HepG2 (cell line): ENCODE data around the gene CR1. TPM values are rescaled to one million over a fixed set of nuclear protein-coding genes. Genes with fewer than 3 reads are reported as not detected.

Experiments
- ATAC-seq: fragments of 200-7000 bp; cut with Tn5 transposase; 3 replicates; pipeline ENCODE4 v1.9.1; 2020; ENCODE audit warnings: mild to moderate bottlenecking, moderate library complexity
- BruUV-seq: library from RNA; stranded (reverse); fragments of 400-500 nt; replicated peaks from 2 replicates; lab custom pipeline; 2021; lab: Mats Ljungman, UMichigan
- CTCF ChIA-PET: fragments of 300-600 bp; formaldehyde crosslinking; extraction: SDS; loops from one replicate; lab custom pipeline; 2021; ENCODE audit warnings: low total read pairs, inconsistent platforms, low intra/inter-chr PET ratio; lab: Yijun Ruan, JAX
- POLR2A ChIA-PET: fragments of 350-600 bp; sonication (Branson Sonifier 250); formaldehyde crosslinking; loops from one replicate; lab custom pipeline; 2020; ENCODE audit warnings: antibody characterized with exemption, inconsistent platforms; lab: Yijun Ruan, JAX
- DNase-seq: peaks from one replicate; pipeline ENCODE4 v3.0.0-alpha.2; 2015; ENCODE audit warnings: low spot score
- FAIRE-seq: peaks from 3 replicates; lab custom pipeline; 2011; peaks lifted over from hg19 to GRCh38; lab: Jason Lieb, UNC
- H2AFZ ChIP-seq: one replicate; pipeline ENCODE4 v1.6.1; 2011; ENCODE audit warnings: low read length, inconsistent platforms
- H3K27ac ChIP-seq: fragments of 300-600 bp; 3 replicates; pipeline ENCODE4 v1.8.0; 2011; ENCODE audit warnings: mixed run types, mild to moderate bottlenecking, mixed read lengths, low read length, inconsistent platforms; ENCODE audit not compliant: insufficient read depth; ENCODE audit errors: extremely low read length
- H3K27me3 ChIP-seq, 2 experiments: fragments of 200-600 bp in 1 of 2; 2 replicates in 1 of 2; 3 replicates in 1 of 2; pipeline versions ENCODE4 v1.6.0 to v1.8.0; 2011; ENCODE audit warnings: low read length in 2 of 2, mild to moderate bottlenecking in 2 of 2, moderate library complexity in 2 of 2, inconsistent platforms in 1 of 2; ENCODE audit not compliant: insufficient read depth in 2 of 2, control insufficient read depth in 1 of 2
- H3K36me3 ChIP-seq, 2 experiments: fragments of 200-600 bp in 1 of 2; replicated peaks in 1 of 2; 2 replicates in 1 of 2; 3 replicates in 1 of 2; pipeline versions ENCODE4 v1.5.1 to v1.8.0; 2011; ENCODE audit warnings: low read length in 2 of 2, inconsistent platforms in 1 of 2; ENCODE audit not compliant: insufficient read depth in 2 of 2, control insufficient read depth in 1 of 2
- H3K4me1 ChIP-seq: 2 replicates; pipeline ENCODE4 v1.5.1; 2012; ENCODE audit warnings: low read length, inconsistent platforms; ENCODE audit not compliant: insufficient read depth
- H3K4me2 ChIP-seq: 2 replicates; pipeline ENCODE4 v1.6.0; 2011; ENCODE audit warnings: low read depth, low read length, inconsistent platforms
- H3K4me3 ChIP-seq, 3 experiments: fragments of 200-600 bp in 1 of 3; sonication (generic), shearing (Covaris generic) in 1 of 3; replicated peaks in 1 of 3; 2 replicates each; pipeline ENCODE4 v1.5.1; 2011 to 2016; ENCODE audit warnings: low read length in 3 of 3, inconsistent platforms in 2 of 3, low read depth in 2 of 3, mild to moderate bottlenecking in 2 of 3, control low read depth in 1 of 3, mixed read lengths in 1 of 3; ENCODE audit not compliant: insufficient read depth in 1 of 3
- H3K79me2 ChIP-seq: one replicate; pipeline ENCODE4 v1.6.1; 2011; ENCODE audit warnings: low read length, inconsistent platforms; ENCODE audit not compliant: insufficient read depth
- H3K9ac ChIP-seq: 2 replicates; pipeline ENCODE4 v1.6.0; 2011; ENCODE audit warnings: mild to moderate bottlenecking, low read depth, low read length, inconsistent platforms; ENCODE audit not compliant: insufficient read depth
- H3K9me3 ChIP-seq: 2 replicates; pipeline ENCODE4 v1.5.1; 2012; ENCODE audit warnings: mild to moderate bottlenecking, low read length
- H4K20me1 ChIP-seq: 2 replicates; pipeline ENCODE4 v1.6.0; 2011; ENCODE audit warnings: inconsistent platforms, mild to moderate bottlenecking, low read length, moderate library complexity; ENCODE audit not compliant: insufficient read depth
- CCAR2 ChIP-seq: fragments of 200-400 bp; formaldehyde crosslinking; optimal IDR thresholded peaks from 2 replicates; pipeline ENCODE3; 2018; ENCODE audit warnings: low read depth, mild to moderate bottlenecking, low read length, moderate library complexity
- CREB3 ChIP-seq: sonication (generic); formaldehyde crosslinking; IDR thresholded peaks from 2 replicates; pipeline ENCODE4 v1.5.0; 2020; ENCODE audit warnings: missing genetic modification reagents
- CSRNP2 ChIP-seq: sonication (generic); formaldehyde crosslinking; conservative IDR thresholded peaks from 2 replicates; pipeline ENCODE4 v1.8.0; 2022; ENCODE audit warnings: low read depth, missing genetic modification reagents
- HOXA9 ChIP-seq: sonication (generic); formaldehyde crosslinking; IDR thresholded peaks from 2 replicates; pipeline ENCODE4 v1.8.1; 2022; ENCODE audit warnings: missing genetic modification reagents, mild to moderate bottlenecking, moderate library complexity, borderline replicate concordance
- KDM5B ChIP-seq: sonication (generic); formaldehyde crosslinking; IDR thresholded peaks from 2 replicates; pipeline ENCODE4 v1.4.0; 2020; ENCODE audit warnings: missing genetic modification reagents, mild to moderate bottlenecking, borderline replicate concordance
- LRRFIP1 ChIP-seq: sonication (generic); formaldehyde crosslinking; conservative IDR thresholded peaks from 2 replicates; pipeline ENCODE4 v1.4.0; 2020; ENCODE audit warnings: missing genetic modification reagents
- NFE2L1 ChIP-seq: sonication (generic); formaldehyde crosslinking; IDR thresholded peaks from 2 replicates; pipeline ENCODE4 v1.4.0; 2020; ENCODE audit warnings: missing genetic modification reagents, mild to moderate bottlenecking, borderline replicate concordance
- SKIL ChIP-seq: sonication (generic); formaldehyde crosslinking; IDR thresholded peaks from 2 replicates; pipeline ENCODE4 v1.8.0; 2022; ENCODE audit warnings: missing genetic modification reagents, mild to moderate bottlenecking, moderate library complexity, borderline replicate concordance
- SMC3 ChIP-seq: IDR thresholded peaks from 2 replicates; pipeline ENCODE4 v1.6.1; 2011; ENCODE audit warnings: low read length, improper control_type of control experiment
- SOX13 ChIP-seq, 3 experiments: fragments of 450-650 bp in 1 of 3; sonication (generic) in 1 of 3; formaldehyde crosslinking in 1 of 3; IDR thresholded peaks in 2 of 3; conservative IDR thresholded peaks in 1 of 3; 2 replicates each; pipeline versions ENCODE4 v1.5.0 to v1.6.1; 2016 to 2020; ENCODE audit warnings: antibody characterized with exemption in 1 of 3, mild to moderate bottlenecking in 1 of 3, missing compliant biosample characterization in 1 of 3, missing genetic modification reagents in 1 of 3, moderate library complexity in 1 of 3
- SP2 ChIP-seq: sonication (generic); formaldehyde crosslinking; IDR thresholded peaks from 2 replicates; pipeline ENCODE4 v1.5.1; 2020; ENCODE audit warnings: mild to moderate bottlenecking, missing genetic modification reagents
- ZFP1 ChIP-seq: IDR thresholded peaks from 2 replicates; pipeline ENCODE4 v1.6.1; 2016
- ZNF678 ChIP-seq: sonication (generic); formaldehyde crosslinking; IDR thresholded peaks from 2 replicates; pipeline ENCODE4 v1.4.0; 2020; ENCODE audit warnings: mild to moderate bottlenecking, missing genetic modification reagents
- ZNF788 ChIP-seq: sonication (generic); formaldehyde crosslinking; IDR thresholded peaks from 2 replicates; pipeline ENCODE4 v1.5.0; 2020; ENCODE audit warnings: mild to moderate bottlenecking, missing genetic modification reagents, borderline replicate concordance
- ZNF850 ChIP-seq: sonication (generic); formaldehyde crosslinking; conservative IDR thresholded peaks from 2 replicates; pipeline ENCODE4 v1.9.0; 2021; ENCODE audit warnings: mild to moderate bottlenecking, missing genetic modification reagents
- ZNF891 ChIP-seq: sonication (generic); formaldehyde crosslinking; IDR thresholded peaks from 2 replicates; pipeline ENCODE4 v1.5.0; 2020; ENCODE audit warnings: mild to moderate bottlenecking, missing genetic modification reagents
- WGBS: methylation state at CpG from one replicate; pipeline ENCODE4 v1.1.6; 2017; ENCODE audit warnings: low lambda C conversion rate; 5-methylcytosine and 5-hydroxymethylcytosine counted together
- in situ Hi-C: cut with HindIII; loops from 2 replicates; pipeline ENCODE4 v1.10.0; 2017; ENCODE audit warnings: low pct_unique_long_range_greater_than_20kb; ENCODE audit not compliant: extremely low pct_ligation_motif_present
- intact Hi-C: fragments of 100-400 bp; cut with micrococcal nuclease; formaldehyde crosslinking; loops from one replicate; pipeline ENCODE4 v1.10.0; 2022; ENCODE audit not compliant: unreplicated experiment
- polyA plus RNA-seq, 8 experiments: library from polyadenylated mRNA; depleted of rRNA in 3 of 8; stranded (reverse) in 7 of 8; unstranded in 1 of 8; fragments of >200 nt; fragmentation: Illumina TruSeq in 4 of 8; extraction: Trizol in 4 of 8; gene quantifications; 2 replicates each; pipeline versions ENCODE4 v1.2.1 to v1.2.3, GENCODE V29; 2011 to 2016; ENCODE audit warnings: low read depth in 4 of 8, missing spikeins in 1 of 8, mixed read lengths in 1 of 8; ENCODE audit not compliant: insufficient read depth in 1 of 8
- total RNA-seq, 5 experiments: library from RNA; depleted of rRNA; stranded (reverse); fragments of >200 nt; fragmentation: Illumina TruSeq; extraction: Trizol; gene quantifications; 2 replicates each; pipeline ENCODE4 v1.2.3, GENCODE V29; 2016; ENCODE audit warnings: low read depth in 1 of 5

The CR1 gene
- total and polyA plus RNA-seq, 2 of the 13 experiments (the other 11 are each of a cell fraction or from before 2014, with no cell fraction given): not detected

GRCh38 chr1:207458414-207458813, 37.5 kb upstream of the CR1 start:
- FAIRE-seq: no peak
- no peaks in the 10 kb centered on the region for H3K79me2 ChIP-seq
- intact Hi-C loops (loop anchor here (10.0 kb wide), 1 partner anchor 64 kb away; no protein-coding TSS in a partner anchor), in situ Hi-C loops (no loop called here)
- H3K9me3 ChIP-seq: no peaks in the 10 kb centered on the region
- no peak for DNase-seq
- no peak overlapping the region for H2AFZ ChIP-seq
- H3K4me2 ChIP-seq: no peak overlapping the region
- H3K4me1 ChIP-seq: peaks cover 13% of the 10 kb centered on the region; the same call in 1 of the 2 replicates
- no peaks in the 10 kb centered on the region for H3K36me3 ChIP-seq
- ChIA-PET CTCF (no interaction called here), POLR2A (no interaction called here)
- H3K27me3 ChIP-seq: peaks cover 7 to 21% of the 10 kb centered on the region in 2 experiments
- H4K20me1 ChIP-seq: no peaks in the 10 kb centered on the region
- WGBS: 0% methylated on average over 1 of the region's 1 CpG
- H3K4me3 ChIP-seq: no peak overlapping the region
- BruUV-seq: no TSS peak
- no peak for ATAC-seq
- no peak overlapping the region for H3K9ac ChIP-seq
- H3K27ac ChIP-seq: no peak overlapping the region
- TF ChIP-seq ZFP1: no peak
- no peak for TF ChIP-seq SP2 (CRISPR knock-in tag)
- no peak for TF ChIP-seq ZNF850 (CRISPR knock-in tag)
- TF ChIP-seq SOX13 (IDR thresholded peaks at IDR 0.05): no peak
- no peak for TF ChIP-seq SOX13 (CRISPR knock-in tag; conservative IDR thresholded peaks at IDR 0.05 in 1 of 2, IDR thresholded peaks at IDR 0.05 in 1 of 2)
- TF ChIP-seq ZNF678 (CRISPR knock-in tag): no peak
- no peak for TF ChIP-seq KDM5B (CRISPR knock-in tag)
- TF ChIP-seq CSRNP2 (CRISPR knock-in tag): no peak
- no peak for TF ChIP-seq ZNF788
- TF ChIP-seq ZNF891: no peak
- TF ChIP-seq SMC3: no peak
- TF ChIP-seq NFE2L1 (CRISPR knock-in tag): no peak
- no peak for TF ChIP-seq CCAR2
- TF ChIP-seq HOXA9 (CRISPR knock-in tag): no peak
- TF ChIP-seq LRRFIP1 (CRISPR knock-in tag): no peak
- no peak for TF ChIP-seq CREB3 (CRISPR knock-in tag)
- no peak for TF ChIP-seq SKIL (CRISPR knock-in tag)
